Neural cell (in vitro differentiated cells): ENCODE data around the gene ASPA. TPM values are rescaled to one million over a fixed set of nuclear protein-coding genes. Genes with fewer than 3 reads are reported as not detected.

Experiments used
- H2AFZ ChIP-seq: fragments of 200-600, 300-800 bp; sonication (generic), shearing (Covaris generic); 2 replicates; pipeline ENCODE4 v1.6.0; 2014; ENCODE audit warnings: low read depth, mild to moderate bottlenecking, antibody characterized with exemption, low read length, moderate library complexity
- H3F3A ChIP-seq: fragments of 200-600 bp; shearing (Covaris generic); 2 replicates; pipeline ENCODE4 v1.6.1; 2016; ENCODE audit warnings: mild to moderate bottlenecking, moderate library complexity, mixed read lengths, antibody characterized with exemption, low read length; ENCODE audit not compliant: insufficient read depth, poor library complexity, severe bottlenecking
- H3K27ac ChIP-seq: fragments of 200-600, 300-800 bp; sonication (generic), shearing (Covaris generic); 2 replicates; pipeline ENCODE4 v1.5.1; 2014; ENCODE audit warnings: mild to moderate bottlenecking, low read length, moderate library complexity
- H3K27me3 ChIP-seq: fragments of 300-800, 200-600 bp; sonication (generic), shearing (Covaris generic); 2 replicates; pipeline ENCODE4 v1.6.0; 2014; ENCODE audit warnings: mild to moderate bottlenecking, low read depth, low read length, moderate library complexity; ENCODE audit not compliant: insufficient read depth
- H3K36me3 ChIP-seq: fragments of 300-800, 200-600 bp; sonication (generic), shearing (Covaris generic); 2 replicates; pipeline ENCODE4 v1.5.1; 2014; ENCODE audit warnings: mild to moderate bottlenecking, antibody characterized with exemption, low read length, moderate library complexity; ENCODE audit not compliant: insufficient read depth
- H3K4me2 ChIP-seq: fragments of 300-800, 200-600 bp; sonication (generic), shearing (Covaris generic); 2 replicates; pipeline ENCODE4 v1.6.0; 2014; ENCODE audit warnings: mild to moderate bottlenecking, low read length
- H3K4me3 ChIP-seq: fragments of 300-800, 200-600 bp; sonication (generic), shearing (Covaris generic); 2 replicates; pipeline ENCODE4 v1.5.1; 2014; ENCODE audit warnings: mild to moderate bottlenecking, low read length, moderate library complexity
- H3K79me2 ChIP-seq: fragments of 200-600 bp; shearing (Covaris generic); replicated peaks from 2 replicates; pipeline ENCODE4 v1.6.0; 2014; ENCODE audit warnings: mild to moderate bottlenecking, low read length, moderate library complexity; ENCODE audit not compliant: insufficient read depth
- H3K9ac ChIP-seq: fragments of 300-800, 200-600 bp; sonication (generic), shearing (Covaris generic); 2 replicates; pipeline ENCODE4 v1.6.1; 2016; ENCODE audit warnings: mild to moderate bottlenecking, low read length, mixed read lengths
- H3K9me2 ChIP-seq: fragments of 200-600 bp; shearing (Covaris generic); 2 replicates; pipeline ENCODE4 v1.6.1; 2016; ENCODE audit warnings: mild to moderate bottlenecking, low read length, mixed read lengths; ENCODE audit not compliant: insufficient read depth
- H3K9me3 ChIP-seq: fragments of 200-600, 300-800 bp; sonication (generic), shearing (Covaris generic); 2 replicates; pipeline ENCODE4 v1.6.1; 2016; ENCODE audit warnings: mild to moderate bottlenecking, mixed run types, low read length, moderate library complexity, mixed read lengths
- H4K20me1 ChIP-seq: fragments of 200-600 bp; shearing (Covaris generic); 2 replicates; pipeline ENCODE4 v1.6.1; 2016; ENCODE audit warnings: mild to moderate bottlenecking, mixed run types; ENCODE audit not compliant: insufficient read depth
- EP300 ChIP-seq: fragments of 450-650 bp; conservative IDR thresholded peaks from 2 replicates; pipeline ENCODE4 v1.6.1; 2014; ENCODE audit warnings: antibody characterized with exemption, mild to moderate bottlenecking, moderate library complexity; ENCODE audit not compliant: poor library complexity, severe bottlenecking
- EZH2 ChIP-seq: fragments of 200-600, 300-800 bp; shearing (Covaris generic), sonication (generic); IDR thresholded peaks from 2 replicates; pipeline ENCODE4 v1.6.1; 2014; ENCODE audit warnings: antibody characterized with exemption, low read length, borderline replicate concordance, mild to moderate bottlenecking; ENCODE audit not compliant: insufficient read depth, poor library complexity, severe bottlenecking
- MXI1 ChIP-seq: fragments of 450-650 bp; conservative IDR thresholded peaks from 2 replicates; pipeline ENCODE4 v1.6.1; 2014; ENCODE audit warnings: antibody characterized with exemption, mild to moderate bottlenecking; ENCODE audit not compliant: poor library complexity, severe bottlenecking
- POLR2AphosphoS5 ChIP-seq: IDR thresholded peaks from 2 replicates; pipeline ENCODE4 v1.6.1; 2012
- RAD21 ChIP-seq: fragments of 450-650 bp; conservative IDR thresholded peaks from 2 replicates; pipeline ENCODE4 v1.6.1; 2014; ENCODE audit warnings: antibody characterized with exemption, mild to moderate bottlenecking, moderate library complexity
- SMC3 ChIP-seq: fragments of 450-650 bp; conservative IDR thresholded peaks from 2 replicates; pipeline ENCODE4 v1.6.1; 2014; ENCODE audit warnings: antibody characterized with exemption, mild to moderate bottlenecking, moderate library complexity; ENCODE audit not compliant: poor library complexity
- TAF1 ChIP-seq: IDR thresholded peaks from 2 replicates; pipeline ENCODE4 v1.6.1; 2012; ENCODE audit warnings: low read depth
- polyA plus RNA-seq: library from polyadenylated mRNA; depleted of rRNA; stranded (reverse); fragments of >200 nt; gene quantifications from 2 replicates; pipeline ENCODE4 v1.2.3, GENCODE V29; 2014
- TF ChIP-seq, protein P1 (sequence below): IDR thresholded peaks from 2 replicates; pipeline ENCODE4 v1.6.1; 2012; ENCODE audit warnings: borderline replicate concordance
- TF ChIP-seq, protein P2 (sequence below): fragments of 450-650 bp; IDR thresholded peaks from 2 replicates; pipeline ENCODE4 v1.5.1; 2014; ENCODE audit warnings: antibody characterized with exemption, mild to moderate bottlenecking, moderate library complexity; ENCODE audit not compliant: poor library complexity, severe bottlenecking

Gene ASPA
- polyA plus RNA-seq, 1 donor from 2014 or later, result 0.24 TPM

DNA sequence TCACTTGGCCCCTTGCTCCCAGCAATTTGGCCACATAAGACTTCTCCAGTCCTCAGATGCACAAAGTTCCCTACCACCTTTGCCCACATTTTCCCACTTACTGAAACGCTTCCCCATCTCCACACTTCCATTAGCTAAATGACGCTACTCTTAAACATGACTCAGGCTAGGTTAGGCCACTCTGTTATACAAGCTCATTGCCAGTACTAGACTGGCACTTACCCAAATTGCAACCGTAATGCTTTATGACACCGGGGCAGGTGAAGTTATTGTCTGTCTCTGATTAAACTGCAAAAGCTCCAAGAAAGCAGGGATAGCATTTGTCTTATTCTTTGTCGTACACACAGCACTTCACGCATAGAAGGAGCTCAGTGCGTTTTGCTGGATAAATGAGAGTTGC, 29.2 kb downstream of the ASPA start:
- no peak overlapping the region for H3K9ac ChIP-seq
- H3K27me3 ChIP-seq, result no peaks in the 10 kb centered on the region
- H3K27ac ChIP-seq, result no peak overlapping the region

GRCh38 chr17:3506054-3506453, 30.3 kb downstream of the ASPA start:
- no peaks in the 10 kb centered on the region for H3K27me3 ChIP-seq
- H3K27ac ChIP-seq, result no peak overlapping the region
- no peaks in the 10 kb centered on the region for H3K9me3 ChIP-seq
- H2AFZ ChIP-seq, result no peak overlapping the region
- no peaks in the 10 kb centered on the region for H3K9me2 ChIP-seq
- H3K4me2 ChIP-seq, result no peak overlapping the region
- no peak overlapping the region for H3K9ac ChIP-seq
- H3K79me2 ChIP-seq, result no peaks in the 10 kb centered on the region
- no peaks in the 10 kb centered on the region for H4K20me1 ChIP-seq
- TF ChIP-seq TAF1, result no peak
- TF ChIP-seq EZH2, result no peak
- TF ChIP-seq, protein P1, sequence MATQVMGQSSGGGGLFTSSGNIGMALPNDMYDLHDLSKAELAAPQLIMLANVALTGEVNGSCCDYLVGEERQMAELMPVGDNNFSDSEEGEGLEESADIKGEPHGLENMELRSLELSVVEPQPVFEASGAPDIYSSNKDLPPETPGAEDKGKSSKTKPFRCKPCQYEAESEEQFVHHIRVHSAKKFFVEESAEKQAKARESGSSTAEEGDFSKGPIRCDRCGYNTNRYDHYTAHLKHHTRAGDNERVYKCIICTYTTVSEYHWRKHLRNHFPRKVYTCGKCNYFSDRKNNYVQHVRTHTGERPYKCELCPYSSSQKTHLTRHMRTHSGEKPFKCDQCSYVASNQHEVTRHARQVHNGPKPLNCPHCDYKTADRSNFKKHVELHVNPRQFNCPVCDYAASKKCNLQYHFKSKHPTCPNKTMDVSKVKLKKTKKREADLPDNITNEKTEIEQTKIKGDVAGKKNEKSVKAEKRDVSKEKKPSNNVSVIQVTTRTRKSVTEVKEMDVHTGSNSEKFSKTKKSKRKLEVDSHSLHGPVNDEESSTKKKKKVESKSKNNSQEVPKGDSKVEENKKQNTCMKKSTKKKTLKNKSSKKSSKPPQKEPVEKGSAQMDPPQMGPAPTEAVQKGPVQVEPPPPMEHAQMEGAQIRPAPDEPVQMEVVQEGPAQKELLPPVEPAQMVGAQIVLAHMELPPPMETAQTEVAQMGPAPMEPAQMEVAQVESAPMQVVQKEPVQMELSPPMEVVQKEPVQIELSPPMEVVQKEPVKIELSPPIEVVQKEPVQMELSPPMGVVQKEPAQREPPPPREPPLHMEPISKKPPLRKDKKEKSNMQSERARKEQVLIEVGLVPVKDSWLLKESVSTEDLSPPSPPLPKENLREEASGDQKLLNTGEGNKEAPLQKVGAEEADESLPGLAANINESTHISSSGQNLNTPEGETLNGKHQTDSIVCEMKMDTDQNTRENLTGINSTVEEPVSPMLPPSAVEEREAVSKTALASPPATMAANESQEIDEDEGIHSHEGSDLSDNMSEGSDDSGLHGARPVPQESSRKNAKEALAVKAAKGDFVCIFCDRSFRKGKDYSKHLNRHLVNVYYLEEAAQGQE, result no peak
- no peak for TF ChIP-seq EP300
- TF ChIP-seq, protein P2, sequence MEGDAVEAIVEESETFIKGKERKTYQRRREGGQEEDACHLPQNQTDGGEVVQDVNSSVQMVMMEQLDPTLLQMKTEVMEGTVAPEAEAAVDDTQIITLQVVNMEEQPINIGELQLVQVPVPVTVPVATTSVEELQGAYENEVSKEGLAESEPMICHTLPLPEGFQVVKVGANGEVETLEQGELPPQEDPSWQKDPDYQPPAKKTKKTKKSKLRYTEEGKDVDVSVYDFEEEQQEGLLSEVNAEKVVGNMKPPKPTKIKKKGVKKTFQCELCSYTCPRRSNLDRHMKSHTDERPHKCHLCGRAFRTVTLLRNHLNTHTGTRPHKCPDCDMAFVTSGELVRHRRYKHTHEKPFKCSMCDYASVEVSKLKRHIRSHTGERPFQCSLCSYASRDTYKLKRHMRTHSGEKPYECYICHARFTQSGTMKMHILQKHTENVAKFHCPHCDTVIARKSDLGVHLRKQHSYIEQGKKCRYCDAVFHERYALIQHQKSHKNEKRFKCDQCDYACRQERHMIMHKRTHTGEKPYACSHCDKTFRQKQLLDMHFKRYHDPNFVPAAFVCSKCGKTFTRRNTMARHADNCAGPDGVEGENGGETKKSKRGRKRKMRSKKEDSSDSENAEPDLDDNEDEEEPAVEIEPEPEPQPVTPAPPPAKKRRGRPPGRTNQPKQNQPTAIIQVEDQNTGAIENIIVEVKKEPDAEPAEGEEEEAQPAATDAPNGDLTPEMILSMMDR, result no peak
- TF ChIP-seq SMC3, result no peak
- no peak overlapping the region for H3K4me3 ChIP-seq
- no peaks in the 10 kb centered on the region for H3K36me3 ChIP-seq
- H3F3A ChIP-seq, result no peaks in the 10 kb centered on the region

More for the DNA sequence above, 29.2 kb downstream of the ASPA start:
- H3K9me2 ChIP-seq, result no peaks in the 10 kb centered on the region
- H3K36me3 ChIP-seq, result no peaks in the 10 kb centered on the region
- H2AFZ ChIP-seq, result no peak overlapping the region
- no peaks in the 10 kb centered on the region for H3K79me2 ChIP-seq
- TF ChIP-seq SMC3 (no peak), EP300 (no peak), RAD21 (no peak), EZH2 (no peak), TAF1 (no peak), MXI1 (no peak), POLR2AphosphoS5 (no peak)
- TF ChIP-seq, protein P1, result no peak
- TF ChIP-seq, protein P2, result no peak
- H3K4me3 ChIP-seq, result no peak overlapping the region
- H3K9me3 ChIP-seq, result no peaks in the 10 kb centered on the region
- H4K20me1 ChIP-seq, result no peaks in the 10 kb centered on the region
- no peaks in the 10 kb centered on the region for H3F3A ChIP-seq
- H3K4me2 ChIP-seq, result no peak overlapping the region
